Measurements from ENCODE around the gene LRRC61. TPM values are rescaled to one million over a fixed set of nuclear protein-coding genes. Genes with fewer than 3 reads are reported as not detected.

The LRRC61 gene
- total and polyA plus RNA-seq, 2 of the 13 experiments (the other 11 are each of a cell fraction or from before 2014, with no cell fraction given): 33.0 to 34.8 TPM

- TF ChIP-seq ZNF142 (CRISPR knock-in tag; IDR thresholded peaks at IDR 0.05): no peak
- TF ChIP-seq MXD3 (CRISPR knock-in tag; IDR thresholded peaks at IDR 0.05): peak; percentile 5
- TF ChIP-seq ZNF260 (CRISPR knock-in tag; IDR thresholded peaks at IDR 0.05; ENCODE audit: borderline replicate concordance, low read depth): no peak
- peak; percentile 58; the same call in 1 of the 2 replicates for TF ChIP-seq TAF1 (CRISPR knock-in tag; IDR thresholded peaks at IDR 0.05)
- no peak for TF ChIP-seq TBL1XR1 (IDR thresholded peaks at IDR 0.05; ENCODE audit: borderline replicate concordance, low read length, partially characterized antibody)
- TF ChIP-seq BRCA1 (CRISPR knock-in tag; IDR thresholded peaks at IDR 0.05): no peak
- TF ChIP-seq EHMT2 (IDR thresholded peaks at IDR 0.05; ENCODE audit: borderline replicate concordance, low read depth, low read length): no peak
- no peak for TF ChIP-seq DRAP1 (CRISPR knock-in tag; IDR thresholded peaks at IDR 0.05)
- peak; percentile 59 for TF ChIP-seq MED8 (CRISPR knock-in tag; IDR thresholded peaks at IDR 0.05; ENCODE audit: insufficient replicate concordance)
- TF ChIP-seq HIVEP1 (CRISPR knock-in tag; IDR thresholded peaks at IDR 0.05): peak; percentile 79
- 0 out of 2 replicates have a peak, but pooled peaks have one; percentile 35 for TF ChIP-seq POGZ (CRISPR knock-in tag; IDR thresholded peaks at IDR 0.05)
- TF ChIP-seq ZNF121 (CRISPR knock-in tag; IDR thresholded peaks at IDR 0.05): no peak
- no peak for TF ChIP-seq ZNF496 (CRISPR knock-in tag; IDR thresholded peaks at IDR 0.05; ENCODE audit: insufficient replicate concordance)
- TF ChIP-seq BRD4 (CRISPR knock-in tag; IDR thresholded peaks at IDR 0.05): peak; percentile 2; the same call in 1 of the 2 replicates
- TF ChIP-seq ZNF740 (CRISPR knock-in tag; IDR thresholded peaks at IDR 0.05): peak; percentile 71; the same call in 1 of the 2 replicates
- no peak for TF ChIP-seq ZNF513 (CRISPR knock-in tag; conservative IDR thresholded peaks at IDR 0.05)
- no peak for TF ChIP-seq CAMTA2 (CRISPR knock-in tag; IDR thresholded peaks at IDR 0.05; ENCODE audit: borderline replicate concordance)
- no peak for TF ChIP-seq HHEX (CRISPR knock-in tag; IDR thresholded peaks at IDR 0.05)
- TF ChIP-seq KMT2B (CRISPR knock-in tag; IDR thresholded peaks at IDR 0.05): no peak; the same call in 1 of the 2 replicates
- no peak for TF ChIP-seq TSC22D2 (CRISPR knock-in tag; IDR thresholded peaks at IDR 0.05; ENCODE audit: borderline replicate concordance)
- TF ChIP-seq PHF5A (CRISPR knock-in tag; IDR thresholded peaks at IDR 0.05; ENCODE audit: low read depth, unreplicated experiment): no peak
Observed at GRCh38 chr7:150368884-150369747, 46.0 kb downstream of the LRRC61 start (continued).

Data from HepG2 (cell line).